HG02943 (cell line): Measurements from ENCODE around the gene TAS2R41.
A peak's percentile ranks its signal among the peaks of the same experiment; 100 is the strongest.

Experiments
- ATAC-seq: cut with Tn5 transposase; IDR thresholded peaks from one replicate; pipeline ENCODE4 v1.9.1; 2021; ENCODE audit warnings: mild to moderate bottlenecking, low read depth, moderate library complexity; ENCODE audit not compliant: unreplicated experiment

The TAS2R41 gene, protein sequence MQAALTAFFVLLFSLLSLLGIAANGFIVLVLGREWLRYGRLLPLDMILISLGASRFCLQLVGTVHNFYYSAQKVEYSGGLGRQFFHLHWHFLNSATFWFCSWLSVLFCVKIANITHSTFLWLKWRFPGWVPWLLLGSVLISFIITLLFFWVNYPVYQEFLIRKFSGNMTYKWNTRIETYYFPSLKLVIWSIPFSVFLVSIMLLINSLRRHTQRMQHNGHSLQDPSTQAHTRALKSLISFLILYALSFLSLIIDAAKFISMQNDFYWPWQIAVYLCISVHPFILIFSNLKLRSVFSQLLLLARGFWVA

DNA sequence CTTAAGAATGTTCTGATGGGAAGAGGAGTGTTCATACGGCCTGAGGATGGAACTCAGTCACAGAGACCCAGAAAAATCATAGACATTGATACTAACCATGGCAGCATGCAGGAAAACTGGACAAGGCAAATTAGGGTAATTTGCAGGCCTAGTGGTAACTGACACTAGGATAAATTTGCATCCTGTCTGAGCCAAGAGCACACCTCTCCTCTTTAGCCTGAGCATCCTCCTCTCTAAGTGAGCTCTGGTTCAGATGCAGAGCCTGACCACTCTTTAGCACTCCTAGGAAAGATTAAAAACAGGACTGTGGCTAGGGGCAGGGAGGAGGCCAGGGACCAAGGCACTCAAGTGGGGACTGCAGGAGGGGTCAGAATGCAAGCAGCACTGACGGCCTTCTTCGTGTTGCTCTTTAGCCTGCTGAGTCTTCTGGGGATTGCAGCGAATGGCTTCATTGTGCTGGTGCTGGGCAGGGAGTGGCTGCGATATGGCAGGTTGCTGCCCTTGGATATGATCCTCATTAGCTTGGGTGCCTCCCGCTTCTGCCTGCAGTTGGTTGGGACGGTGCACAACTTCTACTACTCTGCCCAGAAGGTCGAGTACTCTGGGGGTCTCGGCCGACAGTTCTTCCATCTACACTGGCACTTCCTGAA lies at the start of gene TAS2R41:
TAS2R41 (plus strand) TSS at position 373 of the 650 bp plus-strand sequence; CDS start at position 373, 0 bp downstream.
- no peak for ATAC-seq

DNA sequence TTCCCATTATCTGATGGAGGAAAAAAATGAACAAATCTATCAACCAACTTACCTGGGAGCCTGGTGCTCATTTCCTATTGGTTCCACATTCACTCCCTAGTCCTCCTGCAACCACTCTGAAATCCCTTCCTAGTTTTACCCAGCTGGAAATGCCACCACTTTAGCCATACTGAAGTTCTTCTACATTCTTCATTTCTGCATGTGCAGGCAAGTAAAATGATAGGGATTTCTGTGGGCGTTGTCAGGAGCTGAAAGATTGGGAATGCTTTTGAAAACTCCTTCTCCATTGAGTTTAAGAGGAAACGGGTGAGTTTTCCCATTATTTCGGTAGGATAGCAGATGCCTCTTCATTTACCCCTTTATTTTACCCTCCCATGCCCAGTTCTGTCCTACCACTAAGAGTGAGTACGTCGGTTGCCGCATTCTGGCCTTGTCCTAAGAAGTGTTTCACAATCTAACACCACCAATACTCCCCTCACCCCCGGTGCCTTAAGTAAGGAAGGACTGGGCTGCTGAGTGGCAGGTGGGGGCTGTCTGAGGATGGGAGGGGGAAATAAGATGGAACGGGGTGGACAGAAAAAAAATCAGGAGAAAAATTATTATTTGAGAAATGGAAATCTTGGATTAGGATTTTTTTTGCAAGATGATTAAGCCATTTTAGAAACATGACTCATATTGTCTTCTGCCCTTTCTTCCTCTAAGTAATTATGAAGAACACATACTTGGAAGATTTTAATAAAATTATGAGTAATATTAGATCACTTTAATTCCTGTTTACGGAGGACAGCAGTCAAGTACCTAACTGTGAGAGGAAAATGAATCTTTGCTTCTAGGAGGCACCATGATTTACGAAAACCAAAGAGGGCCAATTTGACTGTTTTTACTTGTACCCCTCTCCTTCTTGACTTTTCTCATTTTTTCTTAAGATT lies 47.6 kb upstream of the TAS2R41 start:
- no peak for ATAC-seq

DNA sequence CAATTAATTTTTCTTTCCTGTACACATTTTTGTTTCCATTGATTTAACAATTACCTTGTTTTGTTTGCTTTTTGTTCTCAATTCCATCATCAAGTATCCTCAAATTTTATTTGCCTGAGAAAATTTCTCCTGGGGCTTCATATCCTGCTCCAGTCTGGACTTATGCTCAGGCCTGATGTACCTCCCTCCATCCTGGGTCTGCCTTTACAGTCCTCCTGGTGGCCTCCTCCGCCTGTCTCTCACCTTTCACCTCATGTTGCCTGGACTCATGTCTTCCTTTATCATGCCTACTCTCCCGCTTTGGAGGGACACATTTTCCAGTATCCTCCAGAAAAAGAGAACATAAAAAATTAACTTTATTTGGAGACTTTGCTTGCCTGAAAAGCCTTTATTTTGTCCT lies 46.6 kb upstream of the TAS2R41 start:
- ATAC-seq = no peak

DNA sequence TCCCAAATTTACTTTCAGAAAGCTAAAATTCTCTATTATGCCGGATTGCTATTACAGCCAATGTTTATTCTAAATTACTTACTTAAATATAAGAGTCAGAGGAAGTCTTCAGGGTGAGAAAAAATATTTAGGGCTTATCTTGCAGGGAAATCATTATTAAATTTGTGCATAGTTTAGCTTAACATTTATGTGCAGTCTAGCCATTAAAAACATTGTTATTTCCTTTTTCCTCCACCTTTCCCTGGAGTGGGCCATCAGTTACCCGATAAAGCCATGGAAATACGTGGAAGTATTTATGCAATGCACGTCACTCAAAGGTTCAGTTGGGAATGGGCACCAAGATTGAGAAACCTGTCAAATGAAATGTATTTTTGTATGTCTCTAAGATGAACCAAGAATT lies 43.9 kb upstream of the TAS2R41 start:
- no peak for ATAC-seq

DNA sequence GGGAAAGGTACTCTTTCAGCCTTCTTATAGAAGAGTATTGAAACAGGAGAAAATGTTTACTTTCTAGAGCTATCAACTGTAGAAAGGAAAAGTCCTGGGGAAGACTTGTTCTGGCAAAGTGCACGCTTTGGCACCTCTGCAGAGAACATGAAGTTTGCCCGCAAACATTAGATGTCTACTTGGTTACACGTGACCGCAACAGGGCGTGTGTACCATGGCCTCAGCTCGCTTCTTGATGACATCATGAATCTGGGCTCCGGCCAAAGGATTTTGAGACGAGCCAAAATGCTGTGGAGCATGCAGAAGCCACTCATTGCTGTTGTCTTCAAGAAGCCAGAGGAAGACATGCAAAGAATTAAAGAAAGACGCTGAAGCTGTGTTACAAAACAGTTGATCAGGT lies 43.0 kb upstream of the TAS2R41 start:
- ATAC-seq = no peak

DNA sequence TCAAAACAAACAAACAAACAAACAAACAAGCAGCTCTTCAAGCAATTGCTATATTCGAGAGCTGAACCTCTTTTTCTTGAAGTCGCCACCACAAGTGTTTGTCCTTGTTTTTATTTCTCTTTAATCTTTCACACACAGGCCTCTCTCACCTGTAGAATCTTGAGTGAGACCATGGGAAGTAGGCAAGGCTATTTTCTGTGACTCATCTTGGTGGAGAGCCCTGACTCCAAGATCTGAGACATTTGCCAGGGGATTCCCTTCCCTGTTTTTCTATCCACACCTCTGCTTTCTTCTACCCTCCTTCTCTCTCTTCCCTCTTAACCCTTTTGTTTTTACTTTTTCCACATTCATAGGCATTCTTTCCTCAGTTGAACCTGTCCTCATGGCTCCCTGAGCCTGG lies 42.4 kb upstream of the TAS2R41 start:
- no peak for ATAC-seq

DNA sequence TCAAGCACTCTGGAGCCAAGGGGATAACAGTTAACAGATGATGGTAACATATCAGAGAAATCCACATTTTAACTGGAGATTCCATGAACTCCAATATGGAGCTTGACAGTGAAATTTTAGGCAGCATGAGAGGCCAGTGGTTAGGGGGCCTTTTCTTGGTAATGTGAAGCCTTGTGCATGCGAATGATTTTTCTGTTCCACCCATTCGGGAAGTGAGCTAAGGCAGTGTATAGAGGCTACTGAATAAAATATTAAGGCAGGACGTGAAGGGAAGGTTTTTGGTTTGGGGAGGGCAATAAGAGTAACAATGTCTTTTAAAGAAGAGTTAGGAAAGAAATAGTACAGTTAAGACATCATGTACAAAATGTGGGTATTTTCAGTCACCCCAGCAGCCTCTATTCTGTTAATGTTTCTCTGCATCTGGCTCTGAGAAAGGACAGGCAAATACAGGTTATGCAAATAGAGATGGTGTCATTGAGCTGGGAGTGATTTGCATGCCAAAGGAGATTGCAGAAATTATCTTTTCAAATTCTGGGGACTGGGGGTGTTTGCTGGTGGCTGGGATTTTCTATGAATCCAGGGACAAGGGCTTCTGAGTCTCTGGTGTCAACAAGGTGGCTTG lies 41.2 kb upstream of the TAS2R41 start:
- ATAC-seq = peak; percentile 84

DNA sequence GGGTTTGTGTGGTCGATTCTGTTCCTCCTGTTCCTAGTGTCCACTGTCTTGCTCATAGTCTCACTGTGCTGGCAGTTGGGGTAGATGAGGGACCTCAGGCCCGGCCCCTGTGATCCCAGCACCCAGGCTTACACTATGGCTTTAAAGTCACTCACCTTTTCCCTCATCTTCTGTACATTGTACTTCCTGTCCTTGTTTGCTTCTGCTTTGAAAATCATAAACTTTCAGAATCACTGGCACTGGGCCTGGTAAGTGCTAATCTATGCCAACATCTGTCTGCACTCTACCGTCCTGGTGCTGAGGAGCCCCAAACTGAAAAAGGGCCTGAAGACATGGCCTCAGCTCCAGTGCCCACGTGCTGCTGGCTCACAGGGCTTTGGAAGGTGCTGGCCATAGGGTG lies 40.1 kb upstream of the TAS2R41 start:
- ATAC-seq = no peak

DNA sequence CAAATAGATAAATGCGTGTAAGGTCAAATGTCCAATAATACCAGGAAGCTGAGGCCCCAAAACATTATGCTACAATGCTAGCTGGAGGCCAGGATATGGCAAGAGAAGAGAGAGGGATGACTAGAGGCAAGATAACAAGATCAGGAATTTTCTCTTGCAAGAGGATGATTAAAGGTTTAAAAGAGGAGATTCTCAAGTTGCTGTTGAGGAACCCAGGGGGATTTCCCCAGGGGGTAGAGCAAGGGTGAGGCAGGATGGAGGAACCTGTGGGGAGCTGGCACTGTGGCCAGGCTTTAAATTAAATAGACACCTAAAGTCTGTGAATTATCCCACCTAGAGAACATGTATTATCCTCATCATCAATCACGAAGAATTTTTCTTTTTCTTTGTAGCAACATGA lies 37.8 kb upstream of the TAS2R41 start:
- ATAC-seq = no peak

DNA sequence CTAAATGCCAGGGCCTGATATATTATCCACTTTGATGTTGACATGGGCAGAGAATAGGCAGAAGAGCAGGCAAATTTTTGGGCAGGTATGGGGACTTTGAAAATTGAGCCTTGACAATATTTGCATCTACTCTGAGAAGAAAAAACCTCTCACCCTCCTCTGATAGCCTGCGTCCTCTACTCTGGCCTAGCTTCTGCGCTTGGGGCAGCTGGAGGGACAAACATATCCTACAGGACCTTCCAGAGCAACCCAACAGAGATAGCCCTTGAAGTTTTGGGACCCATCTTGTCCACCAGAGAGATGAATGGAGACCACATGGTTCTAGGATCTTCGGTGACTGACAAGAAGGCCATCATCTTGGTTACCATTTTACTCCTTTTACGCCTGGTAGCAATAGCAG lies 34.5 kb upstream of the TAS2R41 start, which contains the start of gene TAS2R60:
TAS2R60 (plus strand) TSS at position 301 of the 400 bp plus-strand sequence; CDS start at position 301, 0 bp downstream.
- ATAC-seq = no peak

DNA sequence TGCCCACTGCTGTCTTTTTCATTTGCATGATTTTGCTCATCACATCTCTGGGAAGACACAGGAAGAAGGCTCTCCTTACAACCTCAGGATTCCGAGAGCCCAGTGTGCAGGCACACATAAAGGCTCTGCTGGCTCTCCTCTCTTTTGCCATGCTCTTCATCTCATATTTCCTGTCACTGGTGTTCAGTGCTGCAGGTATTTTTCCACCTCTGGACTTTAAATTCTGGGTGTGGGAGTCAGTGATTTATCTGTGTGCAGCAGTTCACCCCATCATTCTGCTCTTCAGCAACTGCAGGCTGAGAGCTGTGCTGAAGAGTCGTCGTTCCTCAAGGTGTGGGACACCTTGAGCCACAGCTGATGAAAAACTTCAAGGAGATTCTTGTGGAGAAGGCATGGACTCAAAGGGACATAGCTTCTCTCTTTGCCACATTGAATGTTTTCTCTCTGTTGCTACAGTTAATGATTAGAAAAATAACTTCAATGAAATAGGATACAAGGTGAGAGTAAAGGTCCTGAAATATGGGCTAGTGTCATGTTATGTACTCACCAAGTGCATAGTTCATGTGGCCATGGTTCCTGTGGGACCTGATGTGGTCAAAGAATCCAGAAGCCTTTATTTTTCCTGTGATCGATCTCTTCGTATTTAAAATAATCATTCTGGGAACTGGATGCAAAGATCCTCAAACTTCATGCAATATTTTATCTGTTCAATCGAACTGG lies 33.5 kb upstream of the TAS2R41 start:
- ATAC-seq = no peak

DNA sequence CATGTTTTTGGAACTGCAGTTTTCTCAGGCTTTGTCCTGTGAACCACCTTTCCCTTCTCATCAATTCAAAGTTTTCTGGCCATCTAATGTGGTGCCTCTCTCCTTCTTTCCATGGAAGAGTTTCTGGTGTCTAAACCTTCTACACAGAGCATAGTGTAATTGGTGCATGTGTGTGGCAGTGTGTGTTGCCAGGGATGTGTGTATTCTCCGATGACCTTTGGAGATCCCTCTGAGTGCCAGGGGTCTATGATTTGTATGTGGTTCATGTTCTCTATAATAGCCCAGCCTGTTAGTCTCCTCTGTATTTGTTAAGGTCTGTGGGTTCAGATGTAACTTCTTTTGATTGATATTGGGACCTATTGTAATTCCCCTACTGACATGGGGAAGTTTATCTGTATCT lies 32.9 kb upstream of the TAS2R41 start:
- no peak for ATAC-seq

DNA sequence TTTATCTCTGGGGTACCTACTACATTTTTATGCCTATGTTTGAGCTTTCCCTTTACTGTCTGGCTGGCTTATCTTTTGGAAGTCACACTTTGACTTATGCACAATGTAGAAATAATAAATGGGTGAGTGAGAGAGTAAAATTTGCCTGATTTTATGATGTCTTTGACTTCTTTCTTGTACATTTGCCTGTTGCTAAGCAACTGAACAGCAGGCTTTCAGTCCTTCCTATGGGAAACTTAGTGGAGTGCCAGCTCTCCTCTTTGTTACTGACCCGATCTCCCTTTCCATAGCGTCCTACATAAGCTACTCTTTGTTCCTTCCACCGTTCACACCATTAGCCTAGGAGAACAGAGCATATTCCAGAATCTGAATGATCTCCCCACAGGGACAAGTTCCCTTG lies 30.2 kb upstream of the TAS2R41 start:
- ATAC-seq = no peak

DNA sequence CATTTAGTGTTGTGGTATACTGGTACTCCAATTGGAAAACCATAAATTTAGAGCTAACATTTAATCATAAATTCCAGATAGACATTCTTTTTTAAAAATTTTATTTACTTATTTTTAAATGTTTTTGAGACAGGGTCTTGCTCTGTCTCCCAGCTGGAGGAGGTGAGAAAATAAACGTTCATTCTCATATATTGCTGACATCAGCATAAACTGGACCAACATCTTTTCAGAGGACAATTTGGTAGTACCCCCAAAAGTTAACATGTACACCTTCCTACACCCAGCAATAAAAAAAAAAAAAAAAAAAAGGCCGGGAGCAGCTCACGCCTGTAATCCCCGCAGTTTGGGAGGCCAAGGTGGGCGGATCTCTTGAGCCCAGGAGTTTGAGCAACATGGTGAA lies 29.2 kb upstream of the TAS2R41 start:
- ATAC-seq = no peak

DNA sequence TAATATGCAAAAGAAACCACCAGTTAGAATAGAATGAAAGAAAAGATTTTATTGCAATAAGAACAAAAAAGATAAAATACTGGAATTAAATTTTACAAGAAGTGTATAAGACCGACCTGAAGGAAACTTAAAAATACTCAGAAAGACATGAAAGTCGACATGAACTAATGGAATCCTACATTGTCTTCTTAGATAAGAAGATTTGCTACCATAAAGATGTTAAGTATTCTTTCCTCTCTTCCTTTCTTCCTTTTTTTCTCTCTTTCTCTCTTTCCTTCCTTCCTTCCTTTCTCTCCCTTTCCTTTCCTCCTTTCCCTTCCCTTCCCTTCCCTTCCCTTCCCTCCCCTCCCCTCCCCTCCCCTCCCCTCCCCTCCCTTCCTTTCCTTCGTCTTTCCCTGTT lies 27.9 kb upstream of the TAS2R41 start:
- ATAC-seq = no peak

DNA sequence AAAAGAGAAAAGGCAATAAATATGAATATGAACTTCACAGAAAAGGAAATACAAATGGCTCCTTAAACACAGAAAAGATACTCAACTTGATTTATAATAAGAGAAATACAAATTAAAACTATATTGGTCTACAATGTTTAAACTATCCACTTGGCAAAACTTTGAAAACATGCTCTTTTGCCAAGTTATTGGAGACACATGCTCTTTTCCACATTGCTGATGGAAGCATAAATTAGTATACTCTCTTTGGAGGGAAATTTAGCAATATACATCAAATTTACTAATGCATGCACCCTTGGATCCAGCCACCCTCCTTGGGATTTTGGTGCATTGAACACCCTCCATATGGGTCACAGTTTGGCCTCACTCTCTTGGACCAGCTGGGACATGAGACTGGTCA lies 26.6 kb upstream of the TAS2R41 start:
- ATAC-seq = no peak

DNA sequence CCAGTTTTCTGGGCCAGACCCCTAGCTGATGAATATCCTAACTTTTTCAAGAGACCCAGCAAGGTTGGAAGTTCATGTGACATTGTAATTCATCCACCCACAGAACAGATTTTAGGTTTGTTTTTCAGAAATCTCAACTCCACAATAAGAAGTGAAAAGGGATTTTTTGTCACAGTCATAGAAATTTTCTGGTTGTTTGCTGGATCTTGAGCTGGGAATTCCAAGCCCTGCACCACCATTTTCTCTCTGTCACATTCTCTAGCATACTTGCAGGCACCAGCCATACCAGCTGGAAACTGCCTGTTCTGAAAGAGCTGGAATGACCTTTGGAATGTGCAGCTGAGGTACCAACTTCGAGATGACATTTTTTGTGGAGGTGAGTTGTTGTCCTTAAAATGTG lies 25.9 kb upstream of the TAS2R41 start:
- ATAC-seq = no peak

DNA sequence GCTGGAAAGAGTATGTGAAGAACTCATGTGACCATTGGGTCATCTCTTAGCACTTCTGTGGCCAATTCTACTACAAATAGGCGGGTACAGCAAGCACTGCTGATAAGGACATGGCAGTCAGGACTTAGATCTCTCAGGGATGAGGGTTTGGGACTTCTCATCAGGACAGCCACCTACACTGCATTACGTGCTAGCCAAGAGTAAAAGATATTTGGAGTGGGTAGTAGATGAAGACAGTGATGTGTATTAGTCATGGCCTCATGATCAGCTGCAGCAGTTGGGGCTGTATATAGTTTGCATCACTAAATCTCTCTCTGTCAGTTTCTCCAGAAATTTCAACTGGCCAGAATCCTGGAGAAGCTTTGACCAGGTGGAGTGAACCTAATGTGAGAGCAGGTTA lies 25.2 kb upstream of the TAS2R41 start:
- no peak for ATAC-seq

DNA sequence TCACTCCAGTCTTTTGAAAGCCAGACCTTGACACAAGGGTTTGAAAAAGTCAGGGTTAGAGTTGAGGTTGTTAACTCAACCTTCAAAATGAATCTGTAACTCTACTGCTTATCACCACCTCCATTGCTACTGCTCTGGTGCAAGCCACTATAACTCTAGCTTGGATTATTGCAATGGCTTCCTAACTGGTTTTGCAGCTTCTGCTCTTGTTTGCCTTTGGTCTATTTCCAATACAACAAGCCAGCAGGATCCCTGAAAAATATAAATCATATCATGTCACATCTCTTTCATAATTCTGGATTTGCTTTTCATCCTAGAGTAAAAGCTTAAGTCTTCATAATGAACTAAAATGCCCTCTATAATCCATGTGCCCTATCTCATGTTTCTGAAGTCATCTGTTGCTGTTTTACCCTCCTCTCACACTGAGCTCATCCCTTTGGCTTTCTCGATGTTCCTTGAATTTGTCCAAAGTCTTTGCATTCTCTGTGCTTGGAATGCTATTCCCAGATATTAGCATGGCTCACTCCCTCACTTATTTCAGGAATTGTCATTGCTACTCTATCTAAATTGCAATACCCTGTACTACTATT lies 23.5 kb upstream of the TAS2R41 start:
- ATAC-seq = no peak

DNA sequence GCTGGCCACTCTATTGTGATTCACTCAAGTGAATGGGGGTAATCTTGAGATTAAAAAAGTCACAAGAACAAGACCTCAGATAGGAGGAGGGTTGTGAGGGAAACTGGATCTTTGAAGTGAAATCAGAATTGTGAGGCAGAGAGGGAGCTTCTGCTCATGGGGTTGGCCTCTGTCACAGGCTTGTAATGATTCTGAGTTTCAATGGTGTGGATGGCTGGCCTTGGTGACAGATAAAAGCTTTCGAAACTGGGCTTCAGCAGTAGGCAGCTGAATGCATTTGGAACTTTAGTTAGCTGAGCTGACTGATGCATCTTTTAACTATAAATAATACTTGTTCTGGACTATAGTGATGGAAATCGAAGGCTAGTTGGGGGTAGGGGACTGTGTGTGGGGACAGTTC lies 22.2 kb upstream of the TAS2R41 start:
- no peak for ATAC-seq
